ENCODE results near the gene OR14A16. TPM values are rescaled to one million over a fixed set of nuclear protein-coding genes. Genes with fewer than 3 reads are reported as not detected.

OR14A16 gene
- polyA plus RNA-seq, 3 donors = not detected

GRCh38 chr1:247849616-247850015 is 25.7 kb upstream of the OR14A16 start:
- Histone ChIP-seq H2AFZ (ENCODE audit: insufficient read depth, low read depth, low read length, poor library complexity, severe bottlenecking) (no peak overlapping the region), H3K4me1 (ENCODE audit: control insufficient read depth in 1 of 2, insufficient read depth in 2 of 2, low read length in 2 of 2) (peaks cover 14 to 22% of the 10 kb centered on the region in 2 donors), H3K9ac (ENCODE audit: insufficient read depth, low read length, poor library complexity, severe bottlenecking) (no peak overlapping the region), H3K4me2 (replicated peaks; ENCODE audit: extremely low read depth, low read length, poor library complexity, severe bottlenecking) (no peak overlapping the region), H3K27ac (ENCODE audit: low read depth in 1 of 2, low read length in 2 of 2) (no peak overlapping the region), H3K79me2 (ENCODE audit: insufficient read depth, low read length) (no peaks in the 10 kb centered on the region), H3K9me3 (replicated peaks in 1 of 2; ENCODE audit: control insufficient read depth in 1 of 2, insufficient read depth in 1 of 2, low read length in 2 of 2) (no peaks in the 10 kb centered on the region), H3K36me3 (replicated peaks in 1 of 2; ENCODE audit: control insufficient read depth in 1 of 2, insufficient read depth in 2 of 2, low read length in 2 of 2) (no peaks in the 10 kb centered on the region), H3K27me3 (ENCODE audit: control insufficient read depth in 2 of 2, insufficient read depth in 2 of 2, low read length in 2 of 2) (no peaks in the 10 kb centered on the region), H3K4me3 (replicated peaks in 1 of 3; ENCODE audit: low read depth in 2 of 3, low read length in 3 of 3) (no peak overlapping the region), H4K20me1 (ENCODE audit: insufficient read depth, low read length) (no peaks in the 10 kb centered on the region)
- DNase-seq = no peak
- H3K9me3 Mint-ChIP-seq = peaks cover 0 to 1% (median 0%) of the 10 kb centered on the region in 7 donors
- H3K4me3 Mint-ChIP-seq = no peak overlapping the region
- H3K27ac Mint-ChIP-seq = no peak overlapping the region
- intact Hi-C loops (cut with micrococcal nuclease) = no loop called here
- H3K27me3 Mint-ChIP-seq (ENCODE audit: low read depth in 3 of 3) = peaks cover 0 to 4% (median 2%) of the 10 kb centered on the region in 3 donors
- H3K4me1 Mint-ChIP-seq = peaks cover 21% of the 10 kb centered on the region
- no CpG with 5 or more reads among the region's 1 CpG for WGBS (ENCODE audit: insufficient coverage)
- H3K36me3 Mint-ChIP-seq = no peaks in the 10 kb centered on the region
- no peak for TF ChIP-seq CTCF (IDR thresholded peaks at IDR 0.05)

- Histone ChIP-seq H4K20me1 (ENCODE audit: insufficient read depth, low read length) (no peaks in the 10 kb centered on the region), H3K27ac (ENCODE audit: low read depth in 1 of 2, low read length in 2 of 2) (no peak overlapping the region), H3K9me3 (replicated peaks in 1 of 2; ENCODE audit: control insufficient read depth in 1 of 2, insufficient read depth in 1 of 2, low read length in 2 of 2) (no peaks in the 10 kb centered on the region), H3K9ac (ENCODE audit: insufficient read depth, low read length, poor library complexity, severe bottlenecking) (no peak overlapping the region), H3K4me3 (replicated peaks in 1 of 3; ENCODE audit: low read depth in 2 of 3, low read length in 3 of 3) (no peak overlapping the region), H2AFZ (ENCODE audit: insufficient read depth, low read depth, low read length, poor library complexity, severe bottlenecking) (no peak overlapping the region), H3K79me2 (ENCODE audit: insufficient read depth, low read length) (no peaks in the 10 kb centered on the region), H3K4me2 (replicated peaks; ENCODE audit: extremely low read depth, low read length, poor library complexity, severe bottlenecking) (no peak overlapping the region), H3K36me3 (replicated peaks in 1 of 2; ENCODE audit: control insufficient read depth in 1 of 2, insufficient read depth in 2 of 2, low read length in 2 of 2) (no peaks in the 10 kb centered on the region), H3K27me3 (ENCODE audit: control insufficient read depth in 2 of 2, insufficient read depth in 2 of 2, low read length in 2 of 2) (no peaks in the 10 kb centered on the region), H3K4me1 (ENCODE audit: control insufficient read depth in 1 of 2, insufficient read depth in 2 of 2, low read length in 2 of 2) (peaks cover 14 to 15% of the 10 kb centered on the region in 2 donors)
- peaks cover 19% of the 10 kb centered on the region for H3K4me1 Mint-ChIP-seq
- H3K4me3 Mint-ChIP-seq = no peak overlapping the region
- no peak overlapping the region for H3K27ac Mint-ChIP-seq
- DNase-seq = no peak
- TF ChIP-seq CTCF (IDR thresholded peaks at IDR 0.05) = no peak
- peaks cover 0 to 2% (median 2%) of the 10 kb centered on the region in 3 donors for H3K27me3 Mint-ChIP-seq (ENCODE audit: low read depth in 3 of 3)
- H3K9me3 Mint-ChIP-seq = no peaks in the 10 kb centered on the region
- H3K36me3 Mint-ChIP-seq = no peaks in the 10 kb centered on the region
- intact Hi-C loops (cut with micrococcal nuclease) = no loop called here
- 96% methylated on average over 6 of the region's 7 CpGs for WGBS (ENCODE audit: insufficient coverage)
Observed at GRCh38 chr1:247848346-247848745, 24.4 kb upstream of the OR14A16 start.

Measured in CD14-positive monocyte (primary cell).